Bronchial epithelial cell (primary cell): ENCODE data around the gene HBG2. TPM values are rescaled to one million over a fixed set of nuclear protein-coding genes. Genes with fewer than 3 reads are reported as not detected.

ENCODE experiments used
- DNase-seq: peaks from one replicate; pipeline ENCODE4 v3.0.0-alpha.2; 2010; ENCODE audit warnings: low read depth
- FAIRE-seq: peaks from 2 replicates; lab custom pipeline; 2011; peaks lifted over from hg19 to GRCh38; lab: Jason Lieb, UNC
- H3K27me3 ChIP-seq: 2 replicates; pipeline ENCODE4 v1.5.1; 2011; ENCODE audit warnings: low read length; ENCODE audit not compliant: control insufficient read depth, insufficient read depth
- H3K36me3 ChIP-seq: 2 replicates; pipeline ENCODE4 v1.5.1; 2011; ENCODE audit warnings: low read length; ENCODE audit not compliant: control insufficient read depth, insufficient read depth
- H3K4me3 ChIP-seq: 2 replicates; pipeline ENCODE4 v1.5.1; 2011; ENCODE audit warnings: mild to moderate bottlenecking, low read depth, low read length, control low read depth
- CTCF ChIP-seq: IDR thresholded peaks from 2 replicates; pipeline ENCODE4 v1.5.1; 2011; ENCODE audit warnings: mild to moderate bottlenecking, moderate library complexity, low read length, control low read depth, inconsistent platforms; ENCODE audit not compliant: insufficient read depth, severe bottlenecking
- total RNA-seq: library from RNA; depleted of rRNA; stranded (reverse); fragments of >200 nt; gene quantifications from 2 replicates; pipeline ENCODE4 v1.2.1, GENCODE V29; 2014

The HBG2 gene
- total RNA-seq, 1 donor from 2014 or later = not detected

- no peak for FAIRE-seq
- H3K36me3 ChIP-seq = no peaks in the 10 kb centered on the region
- no peaks in the 10 kb centered on the region for H3K27me3 ChIP-seq
- DNase-seq = no peak
- no peak overlapping the region for H3K4me3 ChIP-seq
- no peak for TF ChIP-seq CTCF
These were observed 29.8 kb downstream of the HBG2 start for GRCh38 chr11:5224538-5225479.

- Histone ChIP-seq H3K36me3 (no peaks in the 10 kb centered on the region), H3K27me3 (no peaks in the 10 kb centered on the region), H3K4me3 (no peak overlapping the region)
- DNase-seq (no peak), FAIRE-seq (no peak)
- no peak for TF ChIP-seq CTCF
These were observed 30.9 kb downstream of the HBG2 start for GRCh38 chr11:5223686-5224085.

- no peaks in the 10 kb centered on the region for H3K27me3 ChIP-seq
- no peaks in the 10 kb centered on the region for H3K36me3 ChIP-seq
- FAIRE-seq (no peak), DNase-seq (no peak)
- no peak for TF ChIP-seq CTCF
- H3K4me3 ChIP-seq = no peak overlapping the region
These were observed 31.4 kb downstream of the HBG2 start for GRCh38 chr11:5223146-5223545.

GRCh38 chr11:5210376-5210885, 44.1 kb downstream of the HBG2 start:
- DNase-seq = no peak
- Histone ChIP-seq H3K36me3 (no peaks in the 10 kb centered on the region), H3K27me3 (no peaks in the 10 kb centered on the region), H3K4me3 (no peak overlapping the region)
- no peak for TF ChIP-seq CTCF
- FAIRE-seq = no peak

GRCh38 chr11:5204787-5205186, 49.8 kb downstream of the HBG2 start:
- Histone ChIP-seq H3K27me3 (no peaks in the 10 kb centered on the region), H3K36me3 (no peaks in the 10 kb centered on the region), H3K4me3 (no peak overlapping the region)
- FAIRE-seq (no peak), DNase-seq (peak; percentile 69)
- peak; percentile 49 for TF ChIP-seq CTCF

- no peak for TF ChIP-seq CTCF
- no peak for DNase-seq
- Histone ChIP-seq H3K36me3 (no peaks in the 10 kb centered on the region), H3K27me3 (no peaks in the 10 kb centered on the region), H3K4me3 (no peak overlapping the region)
- no peak for FAIRE-seq
These were observed 51.2 kb downstream of the HBG2 start for GRCh38 chr11:5203366-5203765.
